Fibroblast of pulmonary artery (primary cell): ENCODE results near the gene LFNG.

Experiments used
- DNase-seq: peaks from one replicate; pipeline ENCODE4 v3.0.0-alpha.2; 2010; ENCODE audit warnings: low read depth
- H3K4me3 ChIP-seq: replicated peaks from 2 replicates; pipeline ENCODE4 v1.5.1; 2011; ENCODE audit warnings: low read depth, mild to moderate bottlenecking, control low read depth, low read length, moderate library complexity
- CTCF ChIP-seq: IDR thresholded peaks from 2 replicates; pipeline ENCODE4 v1.5.1; 2011; ENCODE audit warnings: mild to moderate bottlenecking, control low read depth, low read length, inconsistent platforms; ENCODE audit errors: missing control alignments

LFNG gene

DNA sequence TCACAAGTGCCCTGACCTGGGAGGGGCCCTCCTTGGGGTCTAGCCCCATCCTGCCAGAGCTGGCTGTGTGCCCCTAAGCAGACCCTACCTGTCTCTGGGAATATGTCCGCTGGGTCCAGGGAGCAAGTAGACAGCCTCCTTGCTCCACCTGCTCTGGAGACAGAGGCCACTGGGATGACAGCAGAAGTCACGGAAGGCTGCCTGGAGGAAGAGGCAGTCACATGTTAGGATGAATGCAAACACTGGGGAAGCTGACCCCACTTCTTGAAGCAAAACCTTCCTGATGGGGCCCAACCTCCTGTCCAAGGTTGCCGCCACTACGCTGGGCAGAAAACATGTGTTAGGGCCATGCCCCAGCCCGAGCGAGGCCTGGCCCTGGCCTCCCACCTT lies 11.7 kb upstream of the LFNG start:
- H3K4me3 ChIP-seq, result no peak overlapping the region
- no peak for TF ChIP-seq CTCF
- DNase-seq, result no peak

- TF ChIP-seq CTCF, result no peak
- no peak for DNase-seq
- H3K4me3 ChIP-seq, result no peak overlapping the region
Observed at GRCh38 chr7:2508327-2509215, 11.0 kb upstream of the LFNG start.

DNA sequence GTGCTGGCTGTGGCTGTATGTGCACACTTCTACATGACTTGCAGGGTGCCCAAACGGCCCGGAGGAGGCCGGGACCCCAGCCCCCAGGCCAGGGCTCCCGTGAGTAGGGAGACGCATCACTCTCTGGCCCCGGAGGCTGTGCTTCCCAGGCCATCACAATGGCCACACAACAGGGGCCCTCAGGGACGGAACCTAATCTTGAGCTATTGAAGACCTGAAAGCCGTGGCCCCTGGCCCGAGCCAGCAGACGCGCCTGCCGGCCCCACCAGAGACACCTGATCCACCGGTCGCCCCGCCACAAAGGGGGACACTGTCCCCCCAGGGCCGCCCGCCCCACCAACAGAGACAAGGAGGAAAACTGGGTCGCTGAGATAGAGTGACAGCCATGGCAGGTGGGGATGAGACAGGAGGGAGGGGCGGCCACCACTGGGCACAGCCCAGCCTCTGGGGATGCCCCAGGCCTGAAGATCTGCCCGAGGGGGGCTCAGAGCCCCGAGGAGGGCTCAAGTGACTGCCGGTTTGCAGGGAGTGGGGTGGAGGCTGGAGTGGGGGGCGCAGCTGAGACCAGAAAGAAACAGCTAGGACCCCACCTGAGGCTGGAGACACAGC lies 10.2 kb upstream of the LFNG start:
- no peak for DNase-seq
- H3K4me3 ChIP-seq, result no peak overlapping the region
- TF ChIP-seq CTCF, result no peak

DNA sequence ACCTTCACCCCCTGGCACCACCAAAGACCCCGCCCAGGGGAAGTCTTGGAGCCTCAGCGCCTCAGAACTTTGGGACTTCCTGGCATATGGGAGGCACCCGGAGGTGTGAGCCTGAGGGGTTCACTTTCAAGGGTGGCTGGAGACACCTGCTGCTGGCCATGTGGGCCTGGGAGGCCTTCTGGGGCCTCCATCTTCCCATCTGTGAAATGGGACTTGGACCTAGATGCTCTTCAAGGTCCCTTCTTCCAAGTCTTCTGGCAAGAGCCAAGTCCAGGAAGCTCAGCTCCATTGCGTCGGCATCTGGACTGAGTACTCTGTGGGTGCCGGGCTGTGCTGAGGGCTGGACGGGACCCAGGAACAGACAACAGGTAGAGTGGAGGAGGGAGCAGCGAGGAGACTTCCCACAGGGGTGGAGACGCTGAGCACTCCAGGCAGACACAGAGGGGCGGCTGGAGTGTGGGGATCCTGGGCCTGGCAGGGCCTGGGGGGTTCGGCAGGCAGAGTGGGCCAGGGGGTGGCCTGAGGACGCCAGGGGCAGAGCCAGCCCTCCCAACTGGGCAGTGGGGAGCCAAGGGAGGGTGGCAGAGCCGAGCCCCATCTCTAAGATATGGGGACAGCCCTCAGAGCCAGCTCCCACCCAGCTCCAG lies 9.3 kb upstream of the LFNG start:
- no peak overlapping the region for H3K4me3 ChIP-seq

DNA sequence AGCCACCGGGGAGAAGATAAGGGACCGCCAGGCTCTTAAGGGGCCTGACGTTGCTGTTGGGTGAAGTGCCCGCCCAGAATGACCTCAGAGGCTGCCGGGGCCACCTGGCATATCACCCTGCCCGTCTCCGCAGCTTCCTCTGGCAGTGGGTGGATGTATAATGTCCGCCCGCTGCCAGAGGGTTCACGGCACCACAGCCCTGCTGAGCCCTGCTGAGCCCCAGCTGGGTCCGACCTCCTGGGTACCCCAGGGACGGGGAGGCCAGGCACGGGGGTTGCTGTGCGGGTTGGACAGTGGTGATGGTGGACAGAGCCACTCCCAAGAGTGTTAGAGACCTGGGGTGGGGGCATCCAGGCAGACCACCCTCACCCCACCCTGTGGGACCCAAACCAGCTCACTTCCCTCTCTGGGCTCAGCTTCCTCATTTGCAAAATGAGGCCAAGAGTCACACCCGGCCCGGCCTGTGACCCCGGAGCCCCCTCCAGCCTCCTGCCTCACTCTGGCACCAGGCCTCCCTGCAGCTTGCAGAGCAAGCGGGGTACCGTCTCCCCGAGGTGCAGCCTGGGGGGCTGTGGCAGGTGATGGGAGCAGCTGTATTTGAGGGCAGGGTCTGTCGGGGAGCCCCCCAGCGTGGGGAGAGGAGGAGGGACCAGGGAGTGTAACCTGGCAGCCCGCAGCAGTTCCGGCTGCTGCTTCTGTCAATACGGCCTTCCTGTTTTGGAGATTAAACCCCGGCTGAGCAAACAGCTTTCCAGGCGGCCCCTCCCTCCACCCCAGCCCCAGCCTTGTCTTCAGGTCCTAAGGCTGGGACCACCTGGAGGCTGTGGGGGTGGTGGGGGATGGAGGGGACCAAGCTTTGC lies 8.4 kb upstream of the LFNG start:
- no peak for DNase-seq
- no peak overlapping the region for H3K4me3 ChIP-seq
- TF ChIP-seq CTCF, result no peak

More for the DNA sequence above, 9.3 kb upstream of the LFNG start:
- DNase-seq, result no peak
- no peak for TF ChIP-seq CTCF

DNA sequence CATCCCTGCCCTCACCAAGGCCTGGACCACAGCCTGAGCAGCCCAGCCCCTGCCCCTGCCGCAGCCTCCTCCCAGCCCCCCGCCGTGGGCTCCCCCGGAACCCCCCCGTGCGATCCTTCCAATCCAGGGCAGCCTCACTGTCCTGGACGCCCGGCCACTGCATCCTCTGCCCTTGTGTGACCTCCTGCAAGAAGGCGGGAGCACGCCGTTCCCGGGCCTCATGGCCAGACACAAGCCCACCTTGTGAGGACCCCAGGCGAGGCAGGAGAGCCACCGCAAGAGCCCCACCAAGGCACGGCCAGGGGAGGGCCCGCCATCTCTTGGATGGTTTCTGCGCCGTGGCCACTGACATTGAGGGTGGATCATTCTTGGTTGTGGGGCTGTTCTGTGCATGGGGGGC lies 7.8 kb upstream of the LFNG start:
- H3K4me3 ChIP-seq, result no peak overlapping the region
- TF ChIP-seq CTCF, result no peak
- no peak for DNase-seq
